ENCODE results near the gene GKN1. TPM values are rescaled to one million over a fixed set of nuclear protein-coding genes. Genes with fewer than 3 reads are reported as not detected.

The GKN1 gene
- total RNA-seq, 4 donors from 2014 or later: not detected

DNA sequence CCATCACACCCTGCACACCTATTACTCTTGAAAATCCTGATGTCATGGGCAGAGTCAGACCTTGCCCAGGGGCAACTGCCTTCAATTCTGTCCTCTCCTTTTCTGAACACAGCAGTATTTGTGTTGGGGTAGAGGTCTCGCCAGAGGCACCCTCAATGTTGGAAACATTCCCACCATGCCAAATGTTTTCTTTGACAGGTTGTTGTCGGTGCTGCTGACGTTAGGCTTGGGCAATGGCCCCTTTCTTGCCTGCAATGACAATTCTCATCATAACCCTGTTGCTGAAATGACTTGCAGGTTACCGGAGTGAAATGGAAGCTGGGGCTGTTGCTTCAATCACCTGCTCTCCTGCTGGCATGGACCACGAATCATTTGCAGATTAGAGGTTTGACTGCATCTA, 17.9 kb downstream of the GKN1 start:
- no peak for TF ChIP-seq CTCF (IDR thresholded peaks at IDR 0.05; ENCODE audit: low read depth)

GRCh38 chr2:68992933-68993332, 18.5 kb downstream of the GKN1 start:
- no peak for TF ChIP-seq CTCF (IDR thresholded peaks at IDR 0.05; ENCODE audit: low read depth)

- no peak for TF ChIP-seq CTCF (IDR thresholded peaks at IDR 0.05; ENCODE audit: low read depth)
Measured at GRCh38 chr2:68993660-68994059, 19.2 kb downstream of the GKN1 start.

DNA sequence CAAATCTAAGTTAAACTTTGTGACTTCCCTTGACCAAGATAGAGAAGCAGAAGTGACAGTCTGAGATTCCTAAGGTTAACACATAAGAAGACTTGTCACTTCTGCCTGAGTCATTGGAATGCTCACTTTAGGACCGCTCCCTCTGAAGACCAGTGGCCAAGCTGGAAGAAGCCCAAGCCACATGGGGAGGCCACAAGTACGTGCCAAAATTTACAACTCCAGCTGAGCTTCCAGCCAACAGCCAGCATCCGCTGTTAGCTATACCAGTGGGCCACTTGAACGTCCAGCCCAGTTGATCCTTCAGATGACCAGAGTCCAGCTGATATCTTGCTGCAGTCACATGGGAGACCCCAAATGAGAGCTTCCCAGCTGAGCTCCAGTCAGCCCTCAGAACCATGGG, 20.4 kb downstream of the GKN1 start:
- TF ChIP-seq CTCF (IDR thresholded peaks at IDR 0.05; ENCODE audit: low read depth): no peak

DNA sequence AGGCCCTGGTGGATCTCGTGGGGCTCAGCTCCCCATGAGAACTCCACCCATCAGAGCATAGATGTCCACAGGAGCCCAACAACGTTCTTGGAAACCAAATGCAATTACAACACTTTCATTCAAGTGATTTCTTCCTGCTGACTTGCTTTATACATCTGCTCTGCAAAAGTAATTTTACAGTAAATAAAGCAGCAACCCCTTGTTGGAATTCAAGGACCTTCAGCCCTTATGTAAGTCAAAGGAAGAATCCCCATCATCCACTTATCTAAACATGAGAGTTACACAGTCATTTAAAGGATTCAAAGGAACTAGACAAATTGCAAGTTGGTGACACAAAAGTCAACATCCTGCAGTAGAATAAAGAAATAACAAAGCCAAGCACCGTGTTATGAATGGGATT, 21.5 kb downstream of the GKN1 start:
- TF ChIP-seq CTCF (IDR thresholded peaks at IDR 0.05; ENCODE audit: low read depth): no peak

GRCh38 chr2:68997401-68997800, 23.0 kb downstream of the GKN1 start:
- no peak for TF ChIP-seq CTCF (IDR thresholded peaks at IDR 0.05; ENCODE audit: low read depth)

GRCh38 chr2:69001879-69002278, 27.4 kb downstream of the GKN1 start:
- TF ChIP-seq CTCF (IDR thresholded peaks at IDR 0.05; ENCODE audit: low read depth): no peak

Data from subcutaneous adipose tissue (tissue), 4 donors.